Small intestine (tissue), 7 donors: Measurements from ENCODE around the gene FBXL14. TPM values are rescaled to one million over a fixed set of nuclear protein-coding genes. Genes with fewer than 3 reads are reported as not detected.

Experiments
- DNase-seq, 2 donors: peaks; one replicate each; pipeline versions ENCODE4 v3.0.0 to v3.0.0-alpha.2; 2013
- FAIRE-seq: peaks from 2 replicates; lab custom pipeline; 2012; peaks lifted over from hg19 to GRCh38; lab: Jason Lieb, UNC
- H3K27ac ChIP-seq, 3 donors: one replicate each; pipeline ENCODE4 v1.5.1; 2013; ENCODE audit warnings: low read length in 2 of 3, mild to moderate bottlenecking in 2 of 3, control low read depth in 1 of 3, inconsistent platforms in 1 of 3, low read depth in 1 of 3, moderate library complexity in 1 of 3
- H3K27me3 ChIP-seq, 3 donors: one replicate each; pipeline ENCODE4 v1.6.1; 2013; ENCODE audit warnings: low read length in 3 of 3, inconsistent platforms in 1 of 3; ENCODE audit not compliant: control insufficient read depth in 3 of 3, insufficient read depth in 3 of 3
- H3K36me3 ChIP-seq, 3 donors: one replicate each; pipeline ENCODE4 v1.6.1; 2013; ENCODE audit warnings: low read length in 3 of 3, inconsistent platforms in 1 of 3, low read depth in 1 of 3, mild to moderate bottlenecking in 1 of 3, moderate library complexity in 1 of 3; ENCODE audit not compliant: control insufficient read depth in 3 of 3, insufficient read depth in 2 of 3
- H3K4me1 ChIP-seq, 3 donors: one replicate each; pipeline ENCODE4 v1.6.1; 2013; ENCODE audit warnings: low read length in 2 of 3, inconsistent platforms in 1 of 3, low read depth in 1 of 3, mild to moderate bottlenecking in 1 of 3, moderate library complexity in 1 of 3; ENCODE audit not compliant: control insufficient read depth in 3 of 3, insufficient read depth in 2 of 3
- H3K4me3 ChIP-seq, 3 donors: one replicate each; pipeline ENCODE4 v1.5.1; 2013; ENCODE audit warnings: low read length in 3 of 3, control low read depth in 1 of 3, inconsistent platforms in 1 of 3, low read depth in 1 of 3, mild to moderate bottlenecking in 1 of 3, moderate library complexity in 1 of 3
- H3K9me3 ChIP-seq, 2 donors: one replicate each; pipeline ENCODE4 v1.6.1; 2013; ENCODE audit warnings: low read depth in 1 of 2, low read length in 1 of 2; ENCODE audit not compliant: control insufficient read depth in 2 of 2, insufficient read depth in 1 of 2
- WGBS, 3 donors: extraction: QIAGEN DNeasy Blood & Tissue Kit; methylation state at CpG; one replicate each; pipeline ENCODE4 v1.1.7; 2013; 5-methylcytosine and 5-hydroxymethylcytosine counted together
- polyA plus RNA-seq, 4 donors: library from polyadenylated mRNA; stranded (reverse) in 3 of 4; unstranded in 1 of 4; fragments of 200-250 nt in 3 of 4; fragments of 120-200 nt in 1 of 4; gene quantifications; one replicate each; pipeline versions ENCODE4 v1.2.1 to v1.2.3, GENCODE V29; 2013
- donor health status: healthy with polysubstance abuse.
- donor health status: control.
- donor health status: control.
- donor health status: Bipolar disorder and iron deficiency.
- donor health status: healthy.

FBXL14 gene
- polyA plus RNA-seq, 4 donors = 3.5 to 15.7 (median 8.9) TPM

GRCh38 chr12:1635301-1636095 lies 41.1 kb upstream of the FBXL14 start:
- DNase-seq (no peak), FAIRE-seq (no peak)
- 83 to 89% (median 85%) methylated on average over 11 of the region's 11 CpGs for WGBS, 3 donors
- H3K4me1 ChIP-seq = peaks cover 0 to 39% (median 6%) of the 10 kb centered on the region in 3 donors
- H3K9me3 ChIP-seq = no peaks in the 10 kb centered on the region
- H3K36me3 ChIP-seq = peaks cover 0 to 8% (median 0%) of the 10 kb centered on the region in 3 donors
- H3K4me3 ChIP-seq = no peak overlapping the region
- H3K27me3 ChIP-seq = peaks cover 0 to 6% (median 0%) of the 10 kb centered on the region in 3 donors
- no peak overlapping the region for H3K27ac ChIP-seq

- H3K36me3 ChIP-seq = peaks cover 0 to 7% (median 0%) of the 10 kb centered on the region in 3 donors
- H3K4me1 ChIP-seq = peaks cover 0 to 39% (median 6%) of the 10 kb centered on the region in 3 donors
- H3K9me3 ChIP-seq = no peaks in the 10 kb centered on the region
- FAIRE-seq (no peak), DNase-seq (peak; percentile 75 to 78)
- H3K27me3 ChIP-seq = peaks cover 0 to 10% (median 0%) of the 10 kb centered on the region in 3 donors
- H3K27ac ChIP-seq = no peak overlapping the region
- H3K4me3 ChIP-seq = no peak overlapping the region
- 33 to 42% (median 35%) methylated on average over 16 of the region's 16 CpGs for WGBS, 3 donors
Observed at GRCh38 chr12:1634590-1635191, 40.3 kb upstream of the FBXL14 start.

GRCh38 chr12:1634149-1634548 lies 39.8 kb upstream of the FBXL14 start:
- peaks cover 0 to 10% (median 0%) of the 10 kb centered on the region in 3 donors for H3K27me3 ChIP-seq
- H3K4me3 ChIP-seq = no peak overlapping the region
- H3K9me3 ChIP-seq = no peaks in the 10 kb centered on the region
- 24 to 56% (median 36%) methylated on average over 7 of the region's 7 CpGs for WGBS, 3 donors
- FAIRE-seq = no peak
- H3K4me1 ChIP-seq = peaks cover 4 to 44% (median 6%) of the 10 kb centered on the region in 3 donors
- DNase-seq = peak; percentile 48 to 57
- peaks cover 0 to 7% (median 0%) of the 10 kb centered on the region in 3 donors for H3K36me3 ChIP-seq
- H3K27ac ChIP-seq = peak overlapping the region in 1 of 3 donors; percentile 16

- WGBS, 3 donors = 36 to 72% (median 49%) methylated on average over 3 of the region's 3 CpGs
- H3K27ac ChIP-seq = no peak overlapping the region
- FAIRE-seq (no peak), DNase-seq (no peak)
- H3K36me3 ChIP-seq = peaks cover 0 to 7% (median 0%) of the 10 kb centered on the region in 3 donors
- H3K27me3 ChIP-seq = peaks cover 0 to 10% (median 0%) of the 10 kb centered on the region in 3 donors
- H3K4me3 ChIP-seq = no peak overlapping the region
- no peaks in the 10 kb centered on the region for H3K9me3 ChIP-seq
- H3K4me1 ChIP-seq = peaks cover 6 to 51% (median 6%) of the 10 kb centered on the region in 3 donors
Observed at GRCh38 chr12:1633459-1633858, 39.1 kb upstream of the FBXL14 start.

GRCh38 chr12:1632702-1633101 lies 38.3 kb upstream of the FBXL14 start:
- FAIRE-seq = no peak
- Histone ChIP-seq H3K4me3 (no peak overlapping the region), H3K27ac (no peak overlapping the region), H3K27me3 (peaks cover 0 to 10% (median 0%) of the 10 kb centered on the region in 3 donors), H3K36me3 (peaks cover 0 to 7% (median 0%) of the 10 kb centered on the region in 3 donors), H3K4me1 (peaks cover 6 to 52% (median 6%) of the 10 kb centered on the region in 3 donors), H3K9me3 (no peaks in the 10 kb centered on the region)
- DNase-seq = no peak
- 81 to 88% (median 82%) methylated on average over 14 of the region's 14 CpGs for WGBS, 3 donors

- DNase-seq = peak in 1 of 2 donors; percentile 64
- no peak for FAIRE-seq
- 42 to 46% (median 43%) methylated on average over 23 of the region's 23 CpGs for WGBS, 3 donors
Observed at GRCh38 chr12:1630827-1631591, 36.6 kb upstream of the FBXL14 start.

GRCh38 chr12:1630133-1630826 lies 35.9 kb upstream of the FBXL14 start:
- peaks cover 6 to 52% (median 6%) of the 10 kb centered on the region in 3 donors for H3K4me1 ChIP-seq
- H3K36me3 ChIP-seq = peaks cover 0 to 7% (median 0%) of the 10 kb centered on the region in 3 donors
- FAIRE-seq (no peak), DNase-seq (peak; percentile 64 to 70)
- peak overlapping the region in 2 of 3 donors; percentile 40 to 49 for H3K4me3 ChIP-seq
- H3K27me3 ChIP-seq = peaks cover 0 to 10% (median 0%) of the 10 kb centered on the region in 3 donors
- 1 to 3% (median 2%) methylated on average over 51 to 58 of the region's 58 CpGs for WGBS, 3 donors
- H3K27ac ChIP-seq = no peak overlapping the region
- H3K9me3 ChIP-seq = no peaks in the 10 kb centered on the region

More at GRCh38 chr12:1630827-1631591, 36.6 kb upstream of the FBXL14 start:
- Histone ChIP-seq H3K4me3 (no peak overlapping the region), H3K27ac (peak overlapping the region in 1 of 3 donors; percentile 34), H3K27me3 (peaks cover 0 to 10% (median 0%) of the 10 kb centered on the region in 3 donors), H3K36me3 (peaks cover 0 to 7% (median 0%) of the 10 kb centered on the region in 3 donors), H3K4me1 (peaks cover 6 to 52% (median 6%) of the 10 kb centered on the region in 3 donors), H3K9me3 (no peaks in the 10 kb centered on the region)
